K562 treated with DMSO at 1 percent for 12 hours (cell line): ENCODE measurements around the gene BTK. TPM values are rescaled to one million over a fixed set of nuclear protein-coding genes. Genes with fewer than 3 reads are reported as not detected.

Experiments used
- total RNA-seq: library from RNA; unstranded; fragments of 300-600 nt; gene quantifications from 2 replicates; pipeline ENCODE4 v1.2.3, GENCODE V29; 2022; ENCODE audit not compliant: insufficient read depth

BTK gene
- total RNA-seq: 15.5 and 37.0 TPM in 2 replicates

GRCh38 chrX:101385795-101386541 is at the start of gene BTK:
TSS of gene BTK (minus strand) at chrX:101386191. CDS start at chrX:101375284, 10,907 bp downstream.

GRCh38 chrX:101407748-101408531 is 21.9 kb upstream of the BTK start, which contains the start of the genes GLA and HNRNPH2:
TSS of gene GLA (minus strand) at chrX:101407925. CDS start at chrX:101407903, 22 bp downstream.
TSS of gene HNRNPH2 (plus strand) at chrX:101408222. CDS start at chrX:101411989, 3,767 bp downstream.

DNA sequence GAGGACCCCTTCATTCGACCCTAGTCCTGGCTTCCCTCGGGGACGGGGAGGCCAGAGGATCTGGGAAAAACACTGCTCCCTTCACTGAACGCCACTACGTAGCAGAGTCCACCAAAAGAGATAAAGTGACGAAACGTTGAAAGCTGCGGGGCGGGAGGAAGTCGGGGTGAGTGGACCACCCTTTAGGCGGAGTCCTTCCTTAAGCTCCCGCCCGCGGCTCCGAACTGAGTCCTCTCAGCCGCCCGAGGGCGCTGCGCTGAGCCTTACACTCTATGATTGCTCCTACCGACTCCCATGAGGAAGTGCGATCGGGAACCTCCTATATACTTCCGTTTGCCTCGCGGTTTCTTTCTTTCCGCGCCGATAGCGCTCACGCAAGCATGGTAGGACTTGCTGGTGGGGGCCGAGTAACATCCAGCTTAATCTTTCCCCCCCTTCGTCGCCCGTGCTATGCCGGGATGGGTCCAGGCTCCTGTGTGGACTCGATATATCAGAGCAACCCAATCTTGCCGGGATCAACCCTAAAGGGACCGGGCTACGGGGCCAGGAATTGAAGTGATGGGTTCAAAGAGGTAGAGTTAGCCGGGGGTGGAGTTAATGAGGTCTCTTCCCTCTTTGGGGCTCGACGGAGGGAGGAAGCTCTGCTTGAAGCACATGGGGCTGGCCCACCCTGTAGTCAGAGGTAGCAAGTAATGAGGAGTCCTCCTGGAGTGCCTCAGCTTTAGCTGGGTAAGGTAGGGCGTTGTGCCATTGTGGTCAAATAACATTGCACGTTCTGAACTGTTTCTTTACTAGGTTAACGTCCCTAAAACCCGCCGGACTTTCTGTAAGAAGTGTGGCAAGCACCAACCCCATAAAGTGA is 4.9 kb upstream of the BTK start, which contains the start of gene RPL36A:
Gene RPL36A (plus strand): TSS at position 348 of the 862 bp plus-strand sequence. CDS start 33 bp downstream, at position 381.

GRCh38 chrX:101348452-101349192 is 37.4 kb downstream of the BTK start, which contains the start of gene TIMM8A:
TSS of gene TIMM8A (minus strand) at chrX:101348742. CDS start at chrX:101348664, 78 bp downstream.

Other genes with a start within 250 kb of the BTK start
- 0.22 and 0.37 TPM in 2 replicates for gene DRP2, start 166.4 kb downstream of the BTK start, total RNA-seq
- gene TAF7L, start 94.9 kb downstream of the BTK start, total RNA-seq: not detected in 2 replicates
- gene TIMM8A, start 37.4 kb downstream of the BTK start, total RNA-seq: 5.6 and 12.6 TPM in 2 replicates
- 5,042 and 6,424 TPM in 2 replicates for gene RPL36A, start 4.8 kb upstream of the BTK start, total RNA-seq
- 41.7 and 71.2 TPM in 2 replicates for gene GLA, start 21.7 kb upstream of the BTK start, total RNA-seq
- gene HNRNPH2, start 22.0 kb upstream of the BTK start, total RNA-seq: 22.5 and 40.1 TPM in 2 replicates
- gene ARMCX4, start 99.3 kb upstream of the BTK start, total RNA-seq: not detected in 2 replicates
- gene ARMCX1, start 164.4 kb upstream of the BTK start, total RNA-seq: 0.39 and 0.89 TPM in 2 replicates
- 23.7 and 30.2 TPM in 2 replicates for gene ARMCX6, start 231.8 kb upstream of the BTK start, total RNA-seq
- 11.7 and 38.8 TPM in 2 replicates for gene ARMCX3, start 237.0 kb upstream of the BTK start, total RNA-seq